Neural cell (in vitro differentiated cells): Measurements from ENCODE around the gene PNPLA5.

Source experiments
- EP300 ChIP-seq: fragments of 450-650 bp; conservative IDR thresholded peaks from 2 replicates; pipeline ENCODE4 v1.6.1; 2014; ENCODE audit warnings: antibody characterized with exemption, mild to moderate bottlenecking, moderate library complexity; ENCODE audit not compliant: poor library complexity, severe bottlenecking
- EZH2 ChIP-seq: fragments of 200-600, 300-800 bp; shearing (Covaris generic), sonication (generic); IDR thresholded peaks from 2 replicates; pipeline ENCODE4 v1.6.1; 2014; ENCODE audit warnings: antibody characterized with exemption, low read length, borderline replicate concordance, mild to moderate bottlenecking; ENCODE audit not compliant: insufficient read depth, poor library complexity, severe bottlenecking
- MXI1 ChIP-seq: fragments of 450-650 bp; conservative IDR thresholded peaks from 2 replicates; pipeline ENCODE4 v1.6.1; 2014; ENCODE audit warnings: antibody characterized with exemption, mild to moderate bottlenecking; ENCODE audit not compliant: poor library complexity, severe bottlenecking
- POLR2AphosphoS5 ChIP-seq: IDR thresholded peaks from 2 replicates; pipeline ENCODE4 v1.6.1; 2012
- RAD21 ChIP-seq: fragments of 450-650 bp; conservative IDR thresholded peaks from 2 replicates; pipeline ENCODE4 v1.6.1; 2014; ENCODE audit warnings: antibody characterized with exemption, mild to moderate bottlenecking, moderate library complexity
- SMC3 ChIP-seq: fragments of 450-650 bp; conservative IDR thresholded peaks from 2 replicates; pipeline ENCODE4 v1.6.1; 2014; ENCODE audit warnings: antibody characterized with exemption, mild to moderate bottlenecking, moderate library complexity; ENCODE audit not compliant: poor library complexity
- TAF1 ChIP-seq: IDR thresholded peaks from 2 replicates; pipeline ENCODE4 v1.6.1; 2012; ENCODE audit warnings: low read depth
- TF ChIP-seq, protein P1 (sequence below): fragments of 450-650 bp; IDR thresholded peaks from 2 replicates; pipeline ENCODE4 v1.5.1; 2014; ENCODE audit warnings: antibody characterized with exemption, mild to moderate bottlenecking, moderate library complexity; ENCODE audit not compliant: poor library complexity, severe bottlenecking
- TF ChIP-seq, protein P2 (sequence below): IDR thresholded peaks from 2 replicates; pipeline ENCODE4 v1.6.1; 2012; ENCODE audit warnings: borderline replicate concordance

DNA sequence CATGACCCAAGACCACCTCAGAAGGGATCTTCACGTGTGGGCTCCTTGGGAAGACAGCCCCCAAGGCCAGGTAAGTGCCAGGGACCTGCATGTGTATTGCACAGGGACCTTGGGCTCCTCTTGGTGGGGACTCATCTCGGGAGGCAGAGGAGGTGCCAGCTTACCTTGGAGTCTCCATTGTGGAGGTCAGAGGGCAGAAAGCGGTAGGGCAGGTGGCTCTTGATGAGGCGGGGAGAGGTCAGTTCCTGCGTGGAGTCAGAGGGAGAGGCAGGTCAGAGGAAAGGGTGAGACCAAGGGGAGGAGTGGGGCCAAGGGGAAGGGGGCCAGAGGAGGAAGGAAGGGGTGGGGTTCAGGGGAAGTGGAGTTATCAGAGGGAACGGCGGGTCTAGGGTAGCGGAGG, 52.0 kb downstream of the PNPLA5 start:
- TF ChIP-seq, protein P1, sequence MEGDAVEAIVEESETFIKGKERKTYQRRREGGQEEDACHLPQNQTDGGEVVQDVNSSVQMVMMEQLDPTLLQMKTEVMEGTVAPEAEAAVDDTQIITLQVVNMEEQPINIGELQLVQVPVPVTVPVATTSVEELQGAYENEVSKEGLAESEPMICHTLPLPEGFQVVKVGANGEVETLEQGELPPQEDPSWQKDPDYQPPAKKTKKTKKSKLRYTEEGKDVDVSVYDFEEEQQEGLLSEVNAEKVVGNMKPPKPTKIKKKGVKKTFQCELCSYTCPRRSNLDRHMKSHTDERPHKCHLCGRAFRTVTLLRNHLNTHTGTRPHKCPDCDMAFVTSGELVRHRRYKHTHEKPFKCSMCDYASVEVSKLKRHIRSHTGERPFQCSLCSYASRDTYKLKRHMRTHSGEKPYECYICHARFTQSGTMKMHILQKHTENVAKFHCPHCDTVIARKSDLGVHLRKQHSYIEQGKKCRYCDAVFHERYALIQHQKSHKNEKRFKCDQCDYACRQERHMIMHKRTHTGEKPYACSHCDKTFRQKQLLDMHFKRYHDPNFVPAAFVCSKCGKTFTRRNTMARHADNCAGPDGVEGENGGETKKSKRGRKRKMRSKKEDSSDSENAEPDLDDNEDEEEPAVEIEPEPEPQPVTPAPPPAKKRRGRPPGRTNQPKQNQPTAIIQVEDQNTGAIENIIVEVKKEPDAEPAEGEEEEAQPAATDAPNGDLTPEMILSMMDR: no peak
- TF ChIP-seq TAF1 (no peak), POLR2AphosphoS5 (no peak), EZH2 (no peak), MXI1 (no peak), RAD21 (no peak), EP300 (no peak), SMC3 (no peak)
- TF ChIP-seq, protein P2, sequence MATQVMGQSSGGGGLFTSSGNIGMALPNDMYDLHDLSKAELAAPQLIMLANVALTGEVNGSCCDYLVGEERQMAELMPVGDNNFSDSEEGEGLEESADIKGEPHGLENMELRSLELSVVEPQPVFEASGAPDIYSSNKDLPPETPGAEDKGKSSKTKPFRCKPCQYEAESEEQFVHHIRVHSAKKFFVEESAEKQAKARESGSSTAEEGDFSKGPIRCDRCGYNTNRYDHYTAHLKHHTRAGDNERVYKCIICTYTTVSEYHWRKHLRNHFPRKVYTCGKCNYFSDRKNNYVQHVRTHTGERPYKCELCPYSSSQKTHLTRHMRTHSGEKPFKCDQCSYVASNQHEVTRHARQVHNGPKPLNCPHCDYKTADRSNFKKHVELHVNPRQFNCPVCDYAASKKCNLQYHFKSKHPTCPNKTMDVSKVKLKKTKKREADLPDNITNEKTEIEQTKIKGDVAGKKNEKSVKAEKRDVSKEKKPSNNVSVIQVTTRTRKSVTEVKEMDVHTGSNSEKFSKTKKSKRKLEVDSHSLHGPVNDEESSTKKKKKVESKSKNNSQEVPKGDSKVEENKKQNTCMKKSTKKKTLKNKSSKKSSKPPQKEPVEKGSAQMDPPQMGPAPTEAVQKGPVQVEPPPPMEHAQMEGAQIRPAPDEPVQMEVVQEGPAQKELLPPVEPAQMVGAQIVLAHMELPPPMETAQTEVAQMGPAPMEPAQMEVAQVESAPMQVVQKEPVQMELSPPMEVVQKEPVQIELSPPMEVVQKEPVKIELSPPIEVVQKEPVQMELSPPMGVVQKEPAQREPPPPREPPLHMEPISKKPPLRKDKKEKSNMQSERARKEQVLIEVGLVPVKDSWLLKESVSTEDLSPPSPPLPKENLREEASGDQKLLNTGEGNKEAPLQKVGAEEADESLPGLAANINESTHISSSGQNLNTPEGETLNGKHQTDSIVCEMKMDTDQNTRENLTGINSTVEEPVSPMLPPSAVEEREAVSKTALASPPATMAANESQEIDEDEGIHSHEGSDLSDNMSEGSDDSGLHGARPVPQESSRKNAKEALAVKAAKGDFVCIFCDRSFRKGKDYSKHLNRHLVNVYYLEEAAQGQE: no peak
